Effector memory CD4-positive, alpha-beta T cell (primary cell): ENCODE data around the gene METAP1D.

Experiments used
- DNase-seq, 3 donors: peaks; one replicate each; pipeline ENCODE4 v3.0.0-alpha.2; 2020
- H3K27ac ChIP-seq: 2 replicates; pipeline ENCODE4 v1.7.0; 2013; ENCODE audit warnings: mild to moderate bottlenecking, low read length, moderate library complexity; ENCODE audit not compliant: insufficient read depth, poor library complexity, severe bottlenecking
- H3K27me3 ChIP-seq: replicated peaks from 2 replicates; pipeline ENCODE4 v1.7.0; 2013; ENCODE audit warnings: mild to moderate bottlenecking, low read length; ENCODE audit not compliant: insufficient read depth, control insufficient read depth, poor library complexity, severe bottlenecking
- H3K36me3 ChIP-seq: 2 replicates; pipeline ENCODE4 v1.7.0; 2013; ENCODE audit warnings: mild to moderate bottlenecking, low read length, moderate library complexity; ENCODE audit not compliant: control insufficient read depth, insufficient read depth
- H3K4me1 ChIP-seq: 2 replicates; pipeline ENCODE4 v1.7.0; 2013; ENCODE audit warnings: low read length, mild to moderate bottlenecking; ENCODE audit not compliant: control insufficient read depth, insufficient read depth, poor library complexity, severe bottlenecking
- H3K4me3 ChIP-seq: 2 replicates; pipeline ENCODE4 v1.7.0; 2013; ENCODE audit warnings: low read length, low read depth, mild to moderate bottlenecking; ENCODE audit not compliant: insufficient read depth, poor library complexity, severe bottlenecking
- H3K9me3 ChIP-seq: 2 replicates; pipeline ENCODE4 v1.7.0; 2013; ENCODE audit warnings: mild to moderate bottlenecking, low read length, moderate library complexity; ENCODE audit not compliant: control insufficient read depth

The METAP1D gene

GRCh38 chr2:172083628-172084394, 84.1 kb downstream of the METAP1D start:
- Histone ChIP-seq H3K4me1 (peaks cover 47% of the 10 kb centered on the region), H3K4me3 (peak overlapping the region; percentile 39), H3K27ac (no peak overlapping the region), H3K27me3 (peaks cover 94% of the 10 kb centered on the region), H3K9me3 (no peaks in the 10 kb centered on the region), H3K36me3 (no peaks in the 10 kb centered on the region)
- no peak for DNase-seq

DNA sequence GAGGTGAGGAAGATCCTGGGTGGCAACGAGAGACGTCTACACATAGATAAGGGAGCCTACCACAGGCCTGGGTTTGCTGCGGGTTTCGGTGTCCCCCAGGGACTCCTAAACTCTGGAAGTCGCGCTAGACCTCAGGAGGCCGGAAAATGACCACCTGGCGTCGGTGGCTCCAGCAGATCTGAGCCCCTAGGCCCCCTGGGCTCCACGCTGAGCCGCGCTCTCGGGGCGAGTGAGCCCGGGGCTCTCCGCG, 84.6 kb downstream of the METAP1D start:
- Histone ChIP-seq H3K4me1 (peaks cover 47% of the 10 kb centered on the region), H3K4me3 (peak overlapping the region; percentile 39), H3K27ac (no peak overlapping the region), H3K9me3 (no peaks in the 10 kb centered on the region), H3K27me3 (peaks cover 97% of the 10 kb centered on the region), H3K36me3 (no peaks in the 10 kb centered on the region)
- no peak for DNase-seq

DNA sequence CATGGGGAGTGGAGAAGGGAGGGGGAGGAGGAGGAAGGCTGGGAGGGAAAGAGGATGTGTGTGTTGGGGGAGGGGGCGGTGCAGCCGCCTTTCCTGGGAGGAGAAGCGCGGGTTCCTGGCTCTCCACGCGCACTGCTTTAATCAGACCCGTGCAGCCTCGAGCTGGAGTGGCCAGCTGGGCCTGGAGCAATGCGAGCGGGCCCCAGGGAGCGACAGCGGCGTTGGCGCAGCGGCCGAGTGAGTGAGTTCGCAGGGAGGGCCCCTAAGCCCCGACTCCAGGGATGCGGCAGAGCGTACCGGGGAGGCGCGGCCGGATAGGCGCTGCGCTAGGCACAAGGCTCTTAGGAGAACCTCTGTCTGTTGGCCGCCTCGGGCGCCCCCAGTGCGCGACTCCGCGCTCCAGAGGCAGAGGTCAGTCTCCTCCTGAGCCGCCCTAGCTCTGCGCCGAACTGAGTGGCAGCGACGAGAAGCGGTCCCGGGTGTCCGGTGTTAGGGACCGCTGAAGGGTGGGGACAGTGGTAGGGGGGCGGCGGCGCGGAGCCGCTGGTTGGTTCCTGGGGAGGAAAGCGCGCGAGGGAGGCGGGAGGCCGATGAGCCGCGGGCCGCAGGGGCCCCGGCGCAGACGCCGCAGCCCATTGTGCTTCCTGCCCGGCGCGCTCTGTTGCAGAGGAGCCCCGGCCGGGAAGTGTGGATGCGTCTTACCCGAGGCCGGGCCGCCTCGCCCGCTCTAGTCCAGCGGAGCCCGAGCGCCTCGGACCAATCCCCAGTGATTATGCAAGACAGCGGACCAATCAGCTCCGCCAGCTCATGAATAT, 85.1 kb downstream of the METAP1D start:
- Histone ChIP-seq H3K27ac (no peak overlapping the region), H3K36me3 (no peaks in the 10 kb centered on the region), H3K4me3 (peak overlapping the region; percentile 39), H3K9me3 (no peaks in the 10 kb centered on the region), H3K4me1 (peaks cover 47% of the 10 kb centered on the region), H3K27me3 (peaks cover 99% of the 10 kb centered on the region)
- DNase-seq: peak; percentile 37 to 43 (median 38)

- no peak for DNase-seq
- Histone ChIP-seq H3K4me3 (peak within 1 kb of the TSS; percentile 39), H3K4me1 (peaks cover 47% of the 10 kb centered on the region), H3K27me3 (peaks cover 99% of the 10 kb centered on the region), H3K27ac (no peak within 1 kb of the TSS), H3K36me3 (no peaks in the 10 kb centered on the region), H3K9me3 (no peaks in the 10 kb centered on the region)
These were observed 85.9 kb downstream of the METAP1D start, which contains the start of gene DLX1 for GRCh38 chr2:172085460-172086159. Gene DLX1, plus strand, starts transcription at chr2:172085507. Its CDS starts 171 bp downstream, at chr2:172085678.

- H3K9me3 ChIP-seq: no peaks in the 10 kb centered on the region
- H3K27ac ChIP-seq: no peak overlapping the region
- peaks cover 47% of the 10 kb centered on the region for H3K4me1 ChIP-seq
- H3K36me3 ChIP-seq: no peaks in the 10 kb centered on the region
- H3K4me3 ChIP-seq: no peak overlapping the region
- DNase-seq: peak; percentile 34 to 54 (median 38)
- peaks cover 99% of the 10 kb centered on the region for H3K27me3 ChIP-seq
These were observed 86.8 kb downstream of the METAP1D start for GRCh38 chr2:172086241-172087206.

DNA sequence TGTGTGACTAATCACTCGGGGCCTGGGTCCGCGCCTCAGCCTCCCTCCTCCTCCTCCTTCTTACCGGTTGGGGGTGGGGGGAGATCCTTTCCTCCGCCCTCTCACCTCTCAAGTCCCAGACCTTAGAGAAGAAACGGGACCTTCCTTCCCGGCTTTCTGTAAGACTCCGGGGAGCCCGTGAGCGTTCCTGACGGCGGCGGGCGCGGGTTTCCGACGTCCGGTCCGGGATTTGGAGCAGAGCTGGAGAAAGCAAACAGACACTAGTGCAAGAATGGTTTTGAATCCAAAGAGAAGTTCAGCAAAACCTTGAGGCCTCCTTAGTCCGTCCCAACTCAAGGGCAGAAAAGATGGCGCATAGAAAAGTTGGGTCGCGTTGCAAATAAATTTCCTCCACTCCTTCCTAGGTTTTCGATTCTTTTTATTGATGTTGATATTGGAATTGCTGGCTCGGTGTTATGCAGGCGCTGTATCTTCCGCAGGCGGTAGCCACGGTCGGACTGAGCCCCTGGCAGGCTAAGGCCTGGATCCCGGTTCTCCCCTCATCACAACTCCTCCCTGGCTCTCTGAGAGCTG, 87.5 kb downstream of the METAP1D start:
- Histone ChIP-seq H3K36me3 (no peaks in the 10 kb centered on the region), H3K4me1 (peaks cover 47% of the 10 kb centered on the region), H3K27ac (no peak overlapping the region), H3K27me3 (peaks cover 99% of the 10 kb centered on the region), H3K4me3 (no peak overlapping the region), H3K9me3 (no peaks in the 10 kb centered on the region)
- DNase-seq: no peak

GRCh38 chr2:172087780-172088244, 88.1 kb downstream of the METAP1D start:
- no peaks in the 10 kb centered on the region for H3K36me3 ChIP-seq
- peaks cover 46% of the 10 kb centered on the region for H3K4me1 ChIP-seq
- no peak overlapping the region for H3K27ac ChIP-seq
- no peak for DNase-seq
- no peak overlapping the region for H3K4me3 ChIP-seq
- no peaks in the 10 kb centered on the region for H3K9me3 ChIP-seq
- H3K27me3 ChIP-seq: peaks cover 99% of the 10 kb centered on the region

DNA sequence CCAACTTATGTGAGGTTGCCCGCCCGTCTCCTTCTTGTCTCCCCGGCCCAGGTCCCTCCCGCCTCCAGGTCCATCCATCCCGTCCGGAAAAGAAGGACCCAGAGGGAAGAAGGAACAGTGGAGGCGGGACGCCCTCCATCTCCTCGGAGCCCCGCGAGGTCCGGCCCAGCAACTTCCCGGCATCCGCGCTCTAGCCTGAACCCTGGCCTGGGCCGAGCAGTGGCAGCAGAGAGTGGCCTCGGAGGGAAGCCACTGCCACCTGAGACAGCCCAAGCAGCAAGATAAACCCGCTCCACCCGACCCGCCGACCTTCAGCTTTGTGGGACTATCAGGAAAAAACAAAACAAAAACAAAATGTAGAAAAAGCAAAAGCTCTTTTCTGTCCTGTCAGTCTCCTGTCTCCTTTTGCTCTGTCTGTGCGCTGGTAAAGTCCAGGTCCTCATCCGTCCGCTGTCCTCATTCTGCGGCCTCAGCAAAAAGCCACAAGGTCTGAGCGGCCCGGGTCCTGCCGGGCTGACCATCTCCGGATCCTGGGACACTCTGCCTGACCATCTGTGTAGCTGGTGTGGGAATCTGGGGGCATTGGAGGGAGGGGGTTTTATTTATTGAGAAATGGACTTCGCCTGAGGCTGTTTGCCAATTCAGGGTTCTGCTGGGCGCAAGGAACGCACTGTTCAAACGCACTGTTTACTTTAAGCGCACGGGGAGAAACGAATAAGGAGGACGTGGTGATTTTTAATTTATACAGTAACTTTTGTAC, 88.7 kb downstream of the METAP1D start:
- peaks cover 99% of the 10 kb centered on the region for H3K27me3 ChIP-seq
- H3K36me3 ChIP-seq: no peaks in the 10 kb centered on the region
- H3K4me1 ChIP-seq: peaks cover 40% of the 10 kb centered on the region
- H3K9me3 ChIP-seq: no peaks in the 10 kb centered on the region
- H3K4me3 ChIP-seq: no peak overlapping the region
- no peak overlapping the region for H3K27ac ChIP-seq
- no peak for DNase-seq
